Stimulated activated CD8-positive, alpha-beta memory T cell treated with anti-CD3 and anti-CD28 coated beads, Interleukin-15, amount 100 ng/mL, for 1 hour (primary cell): ENCODE data around the gene LRRC4C.

Experiments
- DNase-seq: peaks from one replicate; pipeline ENCODE4 v3.0.0-alpha.2; 2020; ENCODE audit warnings: low read depth

Gene LRRC4C

GRCh38 chr11:41116970-41117369 is 342.5 kb downstream of the LRRC4C start:
- DNase-seq: no peak

DNA sequence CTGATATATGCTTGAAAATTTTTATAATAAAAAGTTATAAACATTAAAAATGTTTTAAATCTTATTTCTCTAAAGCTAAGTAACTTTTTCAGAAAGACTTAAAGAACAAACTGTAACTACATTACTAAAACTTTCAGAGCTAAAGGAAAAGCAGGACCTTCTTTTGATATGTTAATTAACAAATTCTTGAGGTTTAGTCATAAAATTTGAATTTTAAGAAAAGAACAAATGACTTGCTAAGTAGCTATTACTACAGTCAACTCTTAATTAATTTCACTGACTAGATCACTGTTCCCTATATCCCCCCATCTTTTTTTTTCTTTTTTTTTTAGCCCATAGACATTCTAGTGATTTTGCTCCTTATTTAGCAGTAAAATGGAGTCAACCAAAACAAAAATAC is 344.4 kb downstream of the LRRC4C start:
- no peak for DNase-seq

DNA sequence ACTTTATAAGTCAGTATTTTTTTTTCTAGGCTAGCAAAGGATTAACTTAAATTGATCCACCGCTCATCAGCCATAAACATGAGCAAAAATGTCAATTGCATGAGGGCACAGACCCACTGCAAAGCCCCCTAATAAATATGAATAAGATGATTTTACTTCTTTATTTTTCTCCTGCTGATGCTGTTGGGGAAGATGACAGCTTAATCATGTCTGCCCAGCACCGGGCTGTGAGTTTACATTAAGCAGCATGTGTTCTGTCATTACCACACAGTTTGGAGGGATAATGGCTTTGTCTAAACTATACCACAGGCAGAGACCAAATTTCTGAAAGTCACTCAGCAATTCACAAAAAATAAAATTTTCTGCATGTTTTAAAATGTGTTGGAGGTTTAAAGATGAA is 346.3 kb downstream of the LRRC4C start:
- no peak for DNase-seq

GRCh38 chr11:41110527-41110926 is 348.9 kb downstream of the LRRC4C start:
- no peak for DNase-seq

GRCh38 chr11:41102471-41102870 is 357.0 kb downstream of the LRRC4C start:
- DNase-seq: no peak

- DNase-seq: no peak
Observed at GRCh38 chr11:41099654-41100053, 359.8 kb downstream of the LRRC4C start.

- DNase-seq: no peak
Observed at GRCh38 chr11:41085123-41085522, 374.3 kb downstream of the LRRC4C start.

GRCh38 chr11:41081756-41082285 is 377.6 kb downstream of the LRRC4C start:
- no peak for DNase-seq

DNA sequence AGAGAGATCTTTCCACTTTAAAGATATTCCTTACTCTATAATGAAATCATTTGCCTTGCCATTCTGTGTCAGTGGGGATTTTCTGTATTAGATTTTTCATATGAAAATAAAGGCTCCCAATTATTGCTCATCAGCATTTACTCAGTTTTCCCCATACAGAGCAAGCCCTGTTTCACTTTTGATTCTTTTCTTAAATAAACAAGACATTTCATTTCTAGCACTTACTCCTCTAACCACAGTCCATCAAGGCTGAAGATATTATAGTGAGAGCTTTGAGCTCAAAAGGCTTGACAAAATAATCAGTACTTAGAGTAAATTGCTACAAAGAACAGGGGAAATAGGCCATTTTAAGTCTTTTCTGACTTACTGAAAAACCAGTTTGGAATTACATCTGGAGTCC is 385.1 kb downstream of the LRRC4C start:
- DNase-seq: no peak

DNA sequence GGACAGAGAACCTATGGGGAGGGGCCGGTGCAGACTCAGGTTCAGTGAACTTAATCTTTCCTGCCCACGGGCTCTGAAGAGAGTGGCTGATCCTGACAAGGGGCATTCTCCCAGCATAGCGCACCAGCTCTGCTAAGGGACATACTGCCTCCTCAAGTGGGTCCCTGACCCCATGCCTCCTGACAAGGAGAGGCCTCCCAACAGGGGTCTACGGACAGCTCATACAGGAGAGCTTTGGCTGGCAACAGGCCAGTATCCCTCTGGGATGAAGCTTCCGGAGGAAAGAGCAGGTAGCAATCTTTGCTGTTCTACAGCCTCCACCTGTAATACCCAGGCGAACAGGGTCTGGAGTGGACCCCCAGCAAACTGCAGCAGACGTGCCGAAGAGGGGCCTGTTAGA is 394.0 kb downstream of the LRRC4C start:
- no peak for DNase-seq

DNA sequence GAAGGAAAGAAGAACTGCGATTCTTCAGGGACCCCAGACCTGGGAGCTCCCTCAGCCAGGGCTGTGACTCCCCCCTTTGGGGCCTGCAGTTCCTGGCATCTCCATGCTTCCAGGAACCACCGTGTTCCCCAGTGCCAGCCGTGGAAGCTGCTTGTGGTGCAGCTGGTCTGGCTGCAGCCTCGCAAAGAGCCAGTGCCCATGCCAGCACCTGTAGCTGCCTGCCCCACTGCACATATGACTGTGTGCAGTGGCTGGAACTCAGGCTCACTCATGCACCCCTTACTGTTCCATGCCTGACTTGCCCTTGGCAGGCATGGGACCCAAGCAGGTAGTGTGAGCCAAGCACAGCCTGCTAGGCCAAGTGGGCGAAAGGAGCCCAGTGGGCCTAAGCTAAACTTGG is 401.3 kb downstream of the LRRC4C start:
- no peak for DNase-seq

GRCh38 chr11:41056892-41057569 is 402.4 kb downstream of the LRRC4C start:
- DNase-seq: no peak

DNA sequence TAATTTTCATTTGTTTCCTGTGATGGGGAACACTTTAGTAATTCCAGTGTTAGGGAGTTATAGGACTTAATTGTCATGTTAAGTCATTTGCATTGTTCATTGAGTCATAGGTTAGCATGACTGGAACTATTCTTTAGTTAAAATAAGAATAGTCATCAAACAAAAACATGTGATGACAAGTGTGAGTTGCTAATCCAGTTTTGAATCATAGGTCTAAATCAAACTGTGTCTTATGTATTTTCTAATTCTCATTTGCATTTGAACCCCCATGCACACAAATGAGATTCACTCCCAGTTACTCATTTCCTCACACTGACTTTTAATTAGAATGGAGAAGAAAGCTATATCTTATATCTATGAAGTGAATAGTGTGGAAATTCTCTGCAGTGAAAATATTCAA is 405.6 kb downstream of the LRRC4C start:
- no peak for DNase-seq

DNA sequence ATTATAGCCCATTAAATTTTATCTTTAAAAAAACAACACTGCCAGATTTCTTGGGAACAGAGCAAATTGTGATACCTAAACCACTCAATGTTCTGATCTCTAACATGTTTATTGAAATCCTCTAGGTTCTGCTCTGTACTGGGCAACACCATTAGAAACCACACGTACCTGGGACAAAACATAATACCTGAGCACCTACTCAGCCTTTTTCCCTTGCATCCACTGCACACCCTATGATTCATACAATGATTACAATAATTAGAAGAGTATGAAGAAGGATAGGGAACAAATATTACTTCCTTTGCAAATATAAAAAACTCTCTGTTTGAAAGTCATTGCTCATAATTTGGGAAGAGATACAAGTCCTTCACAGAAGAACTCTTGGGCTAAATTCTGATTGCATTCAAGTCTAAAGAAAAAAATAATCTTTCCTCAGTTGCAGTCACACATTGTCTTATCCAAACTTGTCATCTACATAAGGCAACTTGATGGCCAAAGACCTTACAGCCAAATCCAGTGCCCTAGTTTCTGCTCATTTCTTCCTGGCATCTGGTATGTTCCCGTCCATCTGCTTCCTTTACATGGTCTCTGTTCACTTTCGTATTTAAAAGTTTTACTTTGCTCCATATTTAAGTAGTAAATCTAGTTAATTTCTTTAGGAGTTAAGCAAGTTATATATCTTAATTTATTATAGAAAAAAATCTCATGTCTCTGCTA is 407.4 kb downstream of the LRRC4C start:
- no peak for DNase-seq

- no peak for DNase-seq
Observed at GRCh38 chr11:41050791-41051190, 408.7 kb downstream of the LRRC4C start.

GRCh38 chr11:41047229-41047628 is 412.2 kb downstream of the LRRC4C start:
- DNase-seq: no peak

- DNase-seq: no peak
Observed at GRCh38 chr11:41045266-41045665, 414.2 kb downstream of the LRRC4C start.

GRCh38 chr11:41044747-41045146 is 414.7 kb downstream of the LRRC4C start:
- no peak for DNase-seq

GRCh38 chr11:41042688-41043087 is 416.8 kb downstream of the LRRC4C start:
- DNase-seq: no peak

GRCh38 chr11:41040474-41040873 is 419.0 kb downstream of the LRRC4C start:
- DNase-seq: no peak

- DNase-seq: no peak
Observed at GRCh38 chr11:41039592-41039991, 419.9 kb downstream of the LRRC4C start.

- no peak for DNase-seq
Observed at GRCh38 chr11:41031551-41032060, 427.8 kb downstream of the LRRC4C start.

DNA sequence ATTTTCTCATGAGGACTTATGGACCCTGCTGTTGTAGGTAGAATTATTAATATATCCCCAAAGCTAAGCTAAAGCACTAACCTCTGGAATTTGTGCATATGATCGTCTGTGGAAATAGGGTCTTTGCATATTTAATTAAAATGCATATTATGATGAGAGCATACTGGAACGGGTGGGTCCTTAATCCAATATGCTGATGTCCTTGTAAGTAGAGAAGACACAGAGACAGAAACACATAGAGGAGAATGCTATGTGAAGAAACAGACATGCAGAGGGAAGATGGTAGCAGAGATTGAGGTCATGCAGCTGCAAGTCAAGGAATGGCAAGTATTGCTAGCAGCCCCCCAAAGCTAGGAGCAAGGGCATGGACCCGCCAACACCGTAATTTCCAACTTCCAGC is 439.2 kb downstream of the LRRC4C start:
- no peak for DNase-seq
